ENCODE measurements around the gene TBPL2. TPM values are rescaled to one million over a fixed set of nuclear protein-coding genes. Genes with fewer than 3 reads are reported as not detected.

The TBPL2 gene
- total RNA-seq, 1 experiment from 2014 or later: not detected

DNA sequence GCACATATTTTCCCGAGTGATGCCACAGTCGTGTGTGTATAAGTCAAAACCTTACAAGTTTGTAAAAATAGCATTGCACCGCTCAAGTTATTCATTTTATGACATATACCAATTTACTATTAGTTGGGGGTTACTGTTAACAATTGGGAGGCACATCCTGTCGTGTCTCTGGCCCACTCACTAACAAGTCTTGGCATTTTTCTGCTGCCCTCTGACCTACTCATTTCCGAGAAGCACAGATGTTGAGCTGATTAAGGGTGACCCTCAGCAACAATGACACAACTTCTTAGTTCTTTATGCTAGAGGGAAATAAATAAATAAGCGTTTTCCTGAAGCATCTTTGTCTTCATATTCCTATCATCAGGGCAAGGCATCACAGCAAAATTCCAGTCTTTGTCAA, 22.0 kb downstream of the TBPL2 start:
- DNase-seq (ENCODE audit: low read depth, low spot score): no peak
- in situ Hi-C loops (cut with HindIII; ENCODE audit: low pct_unique_long_range_greater_than_20kb, low sequenced_read_pairs): no loop called here

DNA sequence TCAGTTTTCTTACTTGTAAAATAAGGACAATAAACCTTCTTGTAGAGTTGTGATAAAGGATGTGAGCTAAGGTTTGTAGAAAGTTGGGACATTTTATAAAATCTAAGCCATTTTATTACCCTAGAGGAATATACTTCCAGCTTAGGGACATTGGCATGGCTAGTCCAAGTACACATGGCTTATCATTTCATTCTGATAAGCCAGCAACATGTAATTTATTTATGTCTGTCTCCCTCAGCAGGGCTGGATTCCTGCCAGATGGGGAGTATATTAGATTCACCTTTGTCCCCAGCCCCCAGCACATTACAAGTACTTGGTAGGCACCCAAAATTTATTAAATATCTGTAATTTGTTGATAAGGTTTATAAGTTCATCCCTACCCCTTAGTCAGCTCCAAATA, 22.5 kb downstream of the TBPL2 start:
- in situ Hi-C loops (cut with HindIII; ENCODE audit: low pct_unique_long_range_greater_than_20kb, low sequenced_read_pairs): no loop called here
- no peak for DNase-seq (ENCODE audit: low read depth, low spot score)

DNA sequence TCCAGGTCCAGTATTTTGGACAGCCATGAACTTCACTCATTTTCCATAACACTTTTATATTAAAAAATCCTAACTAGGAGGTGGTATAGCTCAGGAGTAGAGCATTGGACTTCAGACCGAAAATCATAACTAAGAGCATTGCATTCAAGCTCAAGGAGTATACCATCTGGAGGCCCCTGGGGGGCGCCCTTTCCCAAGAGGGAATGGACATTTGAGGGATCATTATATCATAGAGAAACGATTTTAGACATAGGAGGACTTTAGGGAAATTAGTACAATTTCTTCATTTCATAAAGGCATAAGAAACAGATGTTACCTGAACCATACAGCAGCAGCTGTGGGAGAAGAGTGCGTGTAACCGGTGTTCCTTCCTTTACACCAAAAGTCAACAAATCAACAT, 23.6 kb downstream of the TBPL2 start:
- in situ Hi-C loops (cut with HindIII; ENCODE audit: low pct_unique_long_range_greater_than_20kb, low sequenced_read_pairs): no loop called here
- peak; percentile 64 for DNase-seq (ENCODE audit: low read depth, low spot score)

DNA sequence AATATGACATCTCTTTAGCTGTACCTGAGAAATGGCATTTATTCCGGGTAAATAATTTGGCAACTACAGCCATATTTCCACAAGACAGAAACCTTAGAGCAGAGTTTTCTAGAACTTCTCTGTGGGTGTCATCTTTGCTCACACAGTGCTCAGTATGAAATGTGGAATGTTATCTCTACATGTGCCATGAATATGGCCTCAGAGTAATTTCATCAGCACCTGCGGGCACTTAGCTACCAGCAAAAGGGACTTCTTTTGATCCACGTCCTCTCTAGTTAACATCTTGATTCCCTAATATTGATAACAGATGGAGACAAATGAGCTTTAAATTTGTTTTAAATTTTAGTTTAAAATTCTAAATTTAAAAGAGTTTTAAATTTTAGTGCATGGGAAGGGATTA, 25.9 kb downstream of the TBPL2 start:
- no peak for DNase-seq (ENCODE audit: low read depth, low spot score)
- in situ Hi-C loops (cut with HindIII; ENCODE audit: low pct_unique_long_range_greater_than_20kb, low sequenced_read_pairs): no loop called here

DNA sequence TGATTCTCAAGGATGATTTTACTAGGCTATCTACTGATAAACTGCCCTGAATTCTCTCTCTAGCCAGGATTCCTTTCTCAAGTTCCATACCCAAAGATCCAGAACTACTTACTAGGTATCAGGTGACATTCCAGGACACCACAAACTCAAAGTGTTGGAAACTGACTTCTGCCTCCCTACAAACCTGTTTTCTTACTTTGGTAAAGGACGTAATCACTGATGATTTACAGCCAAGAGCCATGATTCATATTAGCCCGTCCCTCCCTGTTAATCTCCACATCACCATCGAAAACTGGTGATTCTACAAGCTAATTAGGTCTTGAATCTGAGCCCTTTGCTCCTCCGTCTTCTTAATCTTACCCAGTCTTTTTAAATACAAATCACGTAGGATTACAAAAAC, 27.7 kb downstream of the TBPL2 start:
- DNase-seq (ENCODE audit: low read depth, low spot score): no peak
- in situ Hi-C loops (cut with HindIII; ENCODE audit: low pct_unique_long_range_greater_than_20kb, low sequenced_read_pairs): no loop called here

DNA sequence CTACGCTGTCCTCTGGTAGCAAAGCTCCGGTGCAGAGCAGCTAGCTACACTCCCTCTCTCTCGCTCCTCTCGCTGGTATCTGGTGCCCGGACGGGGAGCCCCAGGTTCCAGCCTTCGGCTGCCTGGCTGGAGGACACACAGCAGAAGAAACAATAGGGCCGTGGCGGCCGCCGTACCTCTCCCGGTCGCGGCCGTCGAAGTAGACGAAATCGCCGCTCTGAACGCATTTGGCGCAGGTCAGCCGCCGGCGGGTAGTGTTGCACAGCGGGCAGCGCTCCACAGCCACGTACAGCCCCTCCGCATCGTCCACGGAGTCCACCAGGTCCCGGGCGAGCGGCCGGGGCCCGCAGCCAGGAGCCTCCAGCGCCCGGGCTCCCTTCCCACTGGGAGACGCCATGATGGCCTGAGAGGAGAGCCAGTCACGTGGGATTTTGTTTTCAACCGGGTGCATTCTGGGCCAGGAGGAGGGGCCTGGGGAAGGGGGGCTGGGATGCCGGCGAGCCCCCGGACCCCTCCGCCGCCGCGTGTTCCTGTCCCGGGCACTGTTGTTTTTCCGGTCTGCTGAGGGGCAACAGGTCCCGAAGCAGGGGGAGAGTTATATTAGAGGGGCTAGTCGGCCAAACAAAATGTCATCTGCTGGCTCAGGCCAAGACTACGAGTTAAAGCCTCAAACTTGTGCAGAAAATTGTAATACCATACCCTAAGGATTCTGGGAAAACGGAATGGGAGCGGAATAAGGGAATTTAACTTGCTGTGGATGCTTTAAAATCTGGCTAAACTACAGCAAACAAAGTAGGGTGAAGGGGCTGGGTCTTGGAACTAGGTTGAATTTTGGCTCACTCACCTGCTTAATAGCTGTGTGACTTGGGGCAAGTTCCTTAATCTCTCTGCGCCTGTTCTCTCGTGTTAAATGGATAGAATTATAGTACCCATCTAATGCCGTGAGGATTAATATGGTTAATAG, 28.7 kb downstream of the TBPL2 start, which contains the start of gene ATG14:
TSS of gene ATG14 (minus strand) at position 405 of the 964 bp plus-strand sequence. CDS start at position 397, 8 bp downstream.
- in situ Hi-C loops (cut with HindIII; ENCODE audit: low pct_unique_long_range_greater_than_20kb, low sequenced_read_pairs): no loop called here
- peak; percentile 89 for DNase-seq (ENCODE audit: low read depth, low spot score)

DNA sequence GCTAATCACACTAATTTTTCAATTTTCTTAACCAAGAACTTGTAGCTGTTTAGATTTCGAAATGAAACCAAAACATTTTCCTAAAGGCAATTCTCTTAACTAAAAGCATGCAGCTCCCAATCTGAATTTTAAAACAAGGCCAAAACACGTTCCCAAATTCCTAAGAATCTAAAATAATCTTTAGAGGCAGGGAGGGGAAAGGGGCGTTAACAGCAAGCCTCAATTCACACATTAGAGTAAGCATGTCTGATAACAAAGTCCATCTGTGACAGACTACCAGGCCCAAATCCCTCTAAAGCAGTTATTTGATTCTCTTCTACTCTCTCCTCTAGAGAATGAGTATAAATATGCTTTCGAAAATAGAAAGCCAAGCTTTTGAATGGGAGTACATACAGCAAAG, 29.5 kb downstream of the TBPL2 start:
- DNase-seq (ENCODE audit: low read depth, low spot score): no peak
- in situ Hi-C loops (cut with HindIII; ENCODE audit: low pct_unique_long_range_greater_than_20kb, low sequenced_read_pairs): no loop called here

DNA sequence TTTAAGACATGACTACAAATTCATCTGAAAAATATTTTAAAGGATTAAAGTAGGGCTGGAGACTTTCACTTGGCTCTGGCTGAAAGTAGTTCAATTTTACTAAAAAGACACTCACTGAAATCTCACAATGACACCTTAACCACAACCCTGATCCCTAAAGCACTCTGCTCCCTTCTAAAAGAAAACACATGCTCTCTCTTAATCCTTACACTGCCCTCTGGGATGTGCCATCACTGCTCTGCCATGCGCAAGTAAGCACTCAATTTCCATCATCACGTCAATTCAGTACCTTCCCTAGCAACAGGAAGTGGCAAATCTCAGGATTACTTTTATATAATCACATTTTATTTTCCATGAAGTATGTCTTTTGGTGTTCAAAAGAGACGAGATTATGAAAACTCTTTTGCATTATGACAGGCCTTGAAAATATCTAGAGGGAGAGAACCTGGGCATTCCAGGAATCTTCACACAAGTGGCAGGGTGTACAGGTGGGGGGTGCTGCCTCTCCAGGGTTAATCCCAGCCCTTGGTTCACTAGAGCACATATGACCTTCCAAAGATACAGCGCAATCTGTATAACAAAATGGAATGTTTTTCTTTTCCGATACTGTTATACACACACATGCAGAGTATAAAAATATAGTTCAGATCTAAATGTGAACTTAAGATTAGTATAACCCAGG, 36.1 kb downstream of the TBPL2 start:
- DNase-seq (ENCODE audit: low read depth, low spot score): no peak
- in situ Hi-C loops (cut with HindIII; ENCODE audit: low pct_unique_long_range_greater_than_20kb, low sequenced_read_pairs): no loop called here

DNA sequence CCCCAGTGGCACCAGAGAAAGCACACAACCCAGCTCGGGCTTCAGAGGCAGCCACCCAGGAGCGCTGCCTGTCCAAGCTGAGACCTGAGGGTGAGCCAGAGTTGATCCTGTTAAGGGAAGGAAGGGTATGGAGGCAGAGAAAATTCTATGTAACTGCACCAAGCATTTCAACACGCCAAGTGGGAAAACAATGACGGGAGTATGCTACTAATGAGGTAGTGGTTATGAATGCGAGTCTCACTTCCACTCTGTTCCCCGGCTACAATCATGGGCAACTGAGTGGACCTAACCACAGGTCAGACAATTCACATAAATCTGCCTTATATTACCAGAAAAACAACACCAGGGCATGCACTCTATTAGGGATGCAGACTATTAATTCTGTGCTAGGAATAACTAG, 38.7 kb downstream of the TBPL2 start:
- DNase-seq (ENCODE audit: low read depth, low spot score): no peak
- in situ Hi-C loops (cut with HindIII; ENCODE audit: low pct_unique_long_range_greater_than_20kb, low sequenced_read_pairs): no loop called here

DNA sequence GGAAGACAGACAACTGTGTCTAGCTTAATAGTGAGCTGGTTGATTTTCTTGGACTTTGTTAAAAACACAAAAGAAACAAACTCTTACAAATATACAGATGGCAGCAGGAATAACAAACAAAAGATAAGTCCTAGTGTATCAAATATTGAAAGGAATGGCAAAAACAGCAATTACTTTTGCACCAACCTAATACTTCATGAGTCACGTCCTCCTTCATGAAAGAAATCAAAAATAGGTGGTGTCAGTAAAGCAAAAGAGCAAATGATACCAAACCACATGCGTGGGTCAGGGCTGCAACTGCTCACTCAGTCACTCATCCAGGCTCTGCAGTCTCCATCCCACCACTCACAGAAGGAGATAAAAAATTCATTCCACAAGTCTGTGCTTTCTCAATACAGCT, 40.6 kb downstream of the TBPL2 start:
- in situ Hi-C loops (cut with HindIII; ENCODE audit: low pct_unique_long_range_greater_than_20kb, low sequenced_read_pairs): no loop called here

DNA sequence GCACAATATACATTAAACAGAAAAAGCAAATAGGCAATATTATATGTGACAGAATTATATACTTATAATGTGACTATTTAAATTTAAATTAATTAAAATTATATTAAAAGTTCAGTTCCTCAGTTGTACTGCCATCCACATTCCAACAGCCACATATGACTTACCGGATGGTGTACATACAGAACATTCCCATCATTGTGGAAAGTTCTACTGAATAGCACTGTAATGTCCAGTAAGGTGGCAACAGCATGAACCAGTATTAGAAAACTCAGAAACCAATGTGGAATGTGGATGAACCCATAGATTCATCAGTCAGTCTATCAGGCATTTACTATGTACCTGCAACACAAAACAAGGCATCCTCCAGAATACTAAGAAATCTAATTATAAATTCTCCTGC, 41.2 kb downstream of the TBPL2 start:
- no peak for DNase-seq (ENCODE audit: low read depth, low spot score)
- in situ Hi-C loops (cut with HindIII; ENCODE audit: low pct_unique_long_range_greater_than_20kb, low sequenced_read_pairs): no loop called here

More for the DNA sequence above, 40.6 kb downstream of the TBPL2 start:
- no peak for DNase-seq (ENCODE audit: low read depth, low spot score)

DNA sequence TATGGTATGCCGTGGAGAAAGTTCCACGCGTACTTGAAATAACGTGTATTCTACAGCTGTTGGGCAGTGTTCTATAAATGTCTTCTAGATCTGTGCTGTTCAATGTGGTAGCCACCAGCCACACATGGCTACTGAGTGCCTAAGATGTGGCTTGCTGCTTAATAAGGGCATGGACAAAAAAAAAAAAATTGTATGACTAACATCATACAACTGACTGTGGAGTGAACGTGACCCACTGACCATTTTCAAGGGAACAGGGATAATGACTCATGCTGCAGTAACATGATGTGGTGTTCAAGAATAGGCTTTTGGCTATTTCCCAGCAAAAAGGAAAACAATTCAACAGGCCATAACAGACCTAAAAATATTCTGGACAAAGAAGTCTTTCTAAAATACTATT, 41.7 kb downstream of the TBPL2 start:
- peak; percentile 62 for DNase-seq (ENCODE audit: low read depth, low spot score)
- in situ Hi-C loops (cut with HindIII; ENCODE audit: low pct_unique_long_range_greater_than_20kb, low sequenced_read_pairs): no loop called here

DNA sequence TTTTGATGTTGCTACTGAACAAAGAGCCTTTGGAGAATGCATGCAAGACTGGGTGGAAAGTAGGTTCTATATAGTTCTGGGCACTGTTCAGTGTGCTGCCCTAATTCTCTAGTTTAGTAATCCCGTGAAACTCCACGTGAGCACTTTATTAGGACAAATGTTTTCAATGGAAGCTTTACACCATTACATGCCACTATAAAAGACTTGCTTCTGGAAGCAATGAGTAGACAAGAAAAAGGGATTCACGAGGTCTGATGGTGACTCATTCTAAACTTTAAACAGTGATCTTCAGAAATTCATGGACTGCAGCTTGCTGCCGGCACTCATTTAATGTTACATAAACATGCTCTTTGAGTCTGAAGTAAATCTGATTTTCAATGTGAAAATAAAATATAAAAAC, 51.1 kb downstream of the TBPL2 start:
- in situ Hi-C loops (cut with HindIII; ENCODE audit: low pct_unique_long_range_greater_than_20kb, low sequenced_read_pairs): no loop called here
- DNase-seq (ENCODE audit: low read depth, low spot score): peak; percentile 96

DNA sequence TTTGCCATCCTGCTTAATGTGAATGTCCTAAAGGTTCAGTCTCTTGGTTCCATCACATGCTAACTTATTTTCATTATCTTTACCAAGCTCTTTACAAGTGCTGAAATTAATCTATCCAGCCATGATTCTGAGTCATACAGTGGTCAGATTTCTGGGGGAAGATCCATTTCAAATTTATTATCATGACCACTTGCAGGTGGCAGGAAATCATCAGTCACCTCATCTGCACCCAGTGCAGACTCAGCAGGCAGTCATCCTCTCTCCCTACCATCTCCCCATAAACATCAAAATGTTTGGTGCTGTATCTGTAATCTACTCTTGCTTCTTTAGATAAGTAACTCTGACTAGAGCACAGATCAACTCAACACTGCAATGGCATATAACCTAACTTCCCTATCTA, 52.3 kb downstream of the TBPL2 start:
- in situ Hi-C loops (cut with HindIII; ENCODE audit: low pct_unique_long_range_greater_than_20kb, low sequenced_read_pairs): no loop called here
- no peak for DNase-seq (ENCODE audit: low read depth, low spot score)

DNA sequence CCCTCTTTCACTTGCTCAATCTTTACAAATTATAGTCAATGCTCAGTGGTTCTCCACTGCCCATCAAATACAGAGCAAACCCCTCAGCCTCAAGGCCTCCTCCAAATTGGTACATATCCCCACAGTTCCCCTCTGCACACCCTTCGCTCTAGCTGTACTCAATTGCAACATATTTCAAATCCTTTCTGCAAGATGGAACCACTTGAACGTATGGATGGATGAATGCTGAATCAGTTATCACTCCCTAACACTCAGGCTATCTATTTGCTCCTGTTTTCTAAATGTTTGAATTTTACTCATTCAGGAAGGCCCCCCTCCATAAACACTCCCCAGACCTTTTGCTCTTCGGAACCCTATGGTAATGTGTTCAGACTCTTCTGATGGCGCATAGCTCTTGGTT, 53.3 kb downstream of the TBPL2 start:
- no peak for DNase-seq (ENCODE audit: low read depth, low spot score)
- in situ Hi-C loops (cut with HindIII; ENCODE audit: low pct_unique_long_range_greater_than_20kb, low sequenced_read_pairs): no loop called here

DNA sequence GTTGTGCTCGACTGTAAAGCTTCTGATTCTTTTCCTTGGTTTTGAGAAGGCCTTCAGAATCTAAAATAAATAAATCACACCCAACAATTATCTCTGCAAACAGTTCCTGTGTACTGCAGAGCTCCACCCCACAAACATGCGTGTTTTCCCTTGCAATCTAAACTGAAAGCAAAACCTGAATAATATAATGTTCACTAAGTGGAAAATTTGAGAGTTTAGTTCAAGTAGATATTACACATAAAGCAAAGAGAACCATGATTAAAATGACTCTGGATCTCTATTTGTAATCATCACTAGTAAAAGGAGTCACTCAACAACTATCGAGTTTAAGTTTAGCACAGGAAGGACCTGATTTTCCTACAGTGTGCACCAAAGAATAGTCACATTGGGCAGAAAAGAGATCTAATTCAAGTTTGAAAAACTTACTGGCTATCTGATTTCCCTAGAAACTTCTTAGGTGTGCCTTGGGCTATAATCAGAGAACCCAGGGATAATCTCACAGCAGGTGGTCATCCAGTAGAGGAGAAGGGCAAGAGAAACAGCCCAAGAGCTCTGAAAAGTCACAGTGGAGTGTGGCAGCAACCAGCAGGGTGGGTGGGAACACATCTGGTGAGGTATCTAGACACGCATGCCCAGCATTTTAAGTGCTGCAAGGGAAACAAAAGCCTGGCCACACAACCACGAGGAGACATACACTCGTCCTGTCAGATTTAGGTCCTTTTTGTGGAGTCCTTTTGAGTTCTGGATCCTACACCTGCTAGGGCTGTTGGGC, 54.2 kb downstream of the TBPL2 start:
- no peak for DNase-seq (ENCODE audit: low read depth, low spot score)

DNA sequence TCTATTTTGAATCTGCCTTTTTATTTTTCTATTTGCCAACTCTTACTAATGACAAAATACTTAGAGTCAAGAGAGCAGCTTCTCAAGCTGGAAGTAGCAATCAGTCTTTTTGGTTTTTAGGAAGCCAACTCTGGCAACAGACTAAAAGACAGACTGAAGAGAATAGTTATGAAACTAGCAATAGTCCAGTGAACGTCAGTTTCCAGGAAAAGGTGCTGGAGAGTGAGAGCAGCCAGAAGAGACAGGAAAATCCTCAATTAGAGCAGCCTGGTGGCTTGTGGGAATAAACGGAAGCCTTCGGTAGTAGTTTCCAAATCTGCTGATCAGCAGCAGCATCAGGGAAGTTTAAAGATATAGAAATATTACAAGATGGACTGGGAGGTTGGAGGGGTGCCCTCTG, 55.9 kb downstream of the TBPL2 start:
- no peak for DNase-seq (ENCODE audit: low read depth, low spot score)
- in situ Hi-C loops (cut with HindIII; ENCODE audit: low pct_unique_long_range_greater_than_20kb, low sequenced_read_pairs): no loop called here

More for the DNA sequence above, 54.2 kb downstream of the TBPL2 start:
- in situ Hi-C loops (cut with HindIII; ENCODE audit: low pct_unique_long_range_greater_than_20kb, low sequenced_read_pairs): no loop called here

DNA sequence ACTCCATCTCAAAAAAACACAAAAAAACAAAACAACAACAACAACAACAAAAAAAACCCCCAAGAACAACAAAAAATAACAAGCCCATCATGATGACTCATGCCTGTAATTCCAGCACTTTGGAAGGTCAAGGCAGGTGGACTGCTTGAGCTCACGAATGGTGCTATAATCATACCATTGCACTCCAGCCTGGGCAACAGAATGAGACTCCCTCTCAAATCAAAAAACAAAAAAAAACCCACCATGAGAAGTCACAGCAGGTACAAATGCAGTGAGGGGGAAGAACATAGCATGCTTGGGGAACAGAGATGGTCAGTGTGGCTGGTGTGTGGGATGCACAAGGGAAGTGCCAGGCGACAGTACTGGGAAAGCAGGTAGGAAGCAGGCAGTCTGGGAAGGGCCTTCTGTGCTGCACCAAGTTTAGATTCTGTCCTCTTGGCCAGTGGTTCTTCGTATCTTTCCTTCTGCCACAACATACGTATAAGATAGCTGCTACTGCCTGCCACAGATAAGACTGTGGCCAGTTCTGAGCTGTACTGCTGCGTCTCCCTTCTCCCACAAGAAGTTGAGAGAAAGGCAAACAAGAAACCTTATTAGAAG, 56.8 kb downstream of the TBPL2 start:
- no peak for DNase-seq (ENCODE audit: low read depth, low spot score)
- in situ Hi-C loops (cut with HindIII; ENCODE audit: low pct_unique_long_range_greater_than_20kb, low sequenced_read_pairs): no loop called here

All from SK-MEL-5 (cell line).